Epithelial cell of prostate (primary cell): ENCODE data around the gene FBXO44.

ENCODE experiments used
- DNase-seq: peaks from one replicate; pipeline ENCODE4 v3.0.0-alpha.2; 2011; ENCODE audit warnings: low read depth, low spot score
- H3K27ac ChIP-seq: fragments of 450-650 bp; 2 replicates; pipeline ENCODE4 v1.5.1; 2017; ENCODE audit warnings: mild to moderate bottlenecking

The FBXO44 gene

GRCh38 chr1:11654939-11655808 is 497 bp downstream of the FBXO44 start:
- H3K27ac ChIP-seq: no peak overlapping the region

GRCh38 chr1:11657654-11658053 is 3.0 kb downstream of the FBXO44 start:
- no peak overlapping the region for H3K27ac ChIP-seq
- DNase-seq: no peak

More at GRCh38 chr1:11654939-11655808, 497 bp downstream of the FBXO44 start:
- no peak for DNase-seq

GRCh38 chr1:11658542-11658941 is 3.9 kb downstream of the FBXO44 start:
- H3K27ac ChIP-seq: no peak overlapping the region
- DNase-seq: no peak

GRCh38 chr1:11659748-11660147 is 5.1 kb downstream of the FBXO44 start:
- no peak for DNase-seq
- no peak overlapping the region for H3K27ac ChIP-seq

GRCh38 chr1:11661103-11661502 is 6.4 kb downstream of the FBXO44 start:
- no peak for DNase-seq
- no peak overlapping the region for H3K27ac ChIP-seq

- no peak overlapping the region for H3K27ac ChIP-seq
- DNase-seq: no peak
Measured at GRCh38 chr1:11664336-11665065, 9.8 kb downstream of the FBXO44 start.

- H3K27ac ChIP-seq: no peak overlapping the region
- no peak for DNase-seq
Measured at GRCh38 chr1:11668516-11668915, 13.8 kb downstream of the FBXO44 start.

GRCh38 chr1:11670747-11671146 is 16.1 kb downstream of the FBXO44 start:
- no peak for DNase-seq
- no peak overlapping the region for H3K27ac ChIP-seq

- no peak for DNase-seq
- no peak overlapping the region for H3K27ac ChIP-seq
Measured at GRCh38 chr1:11671205-11671543, 16.5 kb downstream of the FBXO44 start.

- H3K27ac ChIP-seq: no peak overlapping the region
- no peak for DNase-seq
Measured at GRCh38 chr1:11671544-11672286, 17.0 kb downstream of the FBXO44 start.

GRCh38 chr1:11673089-11673769 is 18.6 kb downstream of the FBXO44 start:
- DNase-seq: no peak
- no peak overlapping the region for H3K27ac ChIP-seq

GRCh38 chr1:11674488-11674887 is 19.8 kb downstream of the FBXO44 start:
- H3K27ac ChIP-seq: no peak overlapping the region
- DNase-seq: no peak

- DNase-seq: no peak
- no peak overlapping the region for H3K27ac ChIP-seq
Measured at GRCh38 chr1:11675325-11675724, 20.6 kb downstream of the FBXO44 start.

- H3K27ac ChIP-seq: no peak overlapping the region
- no peak for DNase-seq
Measured at GRCh38 chr1:11676386-11677103, 21.9 kb downstream of the FBXO44 start.

- no peak overlapping the region for H3K27ac ChIP-seq
- DNase-seq: no peak
Measured at GRCh38 chr1:11678442-11678841, 23.8 kb downstream of the FBXO44 start.

- DNase-seq: no peak
- H3K27ac ChIP-seq: peak overlapping the region; percentile 14
Measured at GRCh38 chr1:11680270-11681070, 25.8 kb downstream of the FBXO44 start.

- no peak for DNase-seq
- peak within 1 kb of the TSS; percentile 14 for H3K27ac ChIP-seq
Measured at GRCh38 chr1:11681071-11681771, 26.5 kb downstream of the FBXO44 start, which contains the start of gene MAD2L2. Gene MAD2L2, minus strand, starts transcription at chr1:11681148. Its CDS starts 547 bp downstream, at chr1:11680601.

GRCh38 chr1:11682287-11682771 is 27.7 kb downstream of the FBXO44 start:
- H3K27ac ChIP-seq: no peak overlapping the region
- DNase-seq: no peak
